Astrocyte of the spinal cord (primary cell): ENCODE data around the gene TSPAN9.

Experiments used
- DNase-seq: peaks from one replicate; pipeline ENCODE4 v3.0.0; 2011; ENCODE audit warnings: low read depth, low spot score
- H3K4me3 ChIP-seq: 2 replicates; pipeline ENCODE4 v1.5.1; 2011; ENCODE audit warnings: low read depth, mild to moderate bottlenecking, low read length, moderate library complexity
- in situ Hi-C: cut with HindIII; loops from 2 replicates; pipeline ENCODE4 v1.10.0; 2017; ENCODE audit warnings: low sequenced_read_pairs
- TF ChIP-seq, protein P1 (sequence below): IDR thresholded peaks from 2 replicates; pipeline ENCODE4 v1.5.1; 2012; ENCODE audit warnings: low read depth, mild to moderate bottlenecking, low read length, inconsistent platforms

The TSPAN9 gene

DNA sequence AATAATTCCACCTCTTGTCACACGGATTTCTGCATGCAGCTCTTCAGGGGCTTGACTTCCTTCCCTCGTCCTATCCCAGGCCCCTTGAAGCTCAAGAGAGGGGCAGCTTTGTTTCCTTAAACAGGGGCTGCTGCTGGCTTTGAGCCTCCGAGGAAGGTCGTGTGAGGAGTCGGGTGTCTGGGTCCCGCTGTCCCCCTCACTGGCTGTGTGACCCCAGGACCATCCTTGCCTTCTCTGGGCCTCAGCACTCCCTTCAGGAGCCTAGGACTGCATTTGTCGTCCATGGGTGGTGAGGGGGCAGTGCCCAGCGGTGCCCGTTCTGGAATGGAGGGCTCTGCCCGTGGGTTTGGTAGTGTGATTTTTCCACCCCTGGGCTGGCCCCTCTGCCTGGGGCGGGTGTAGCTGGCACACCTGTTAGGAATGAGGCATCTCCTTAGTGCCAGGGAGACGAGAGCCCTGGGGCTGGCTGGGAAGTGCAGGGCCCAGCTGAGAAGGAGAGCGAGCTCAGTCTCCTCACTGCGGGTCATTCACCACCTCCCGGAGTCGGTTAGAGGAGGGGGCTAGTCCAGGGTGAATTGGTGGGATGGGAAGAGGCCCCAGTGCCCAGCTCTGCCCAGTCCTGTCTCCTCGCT is 60.8 kb downstream of the TSPAN9 start:
- in situ Hi-C loops: no loop called here
- TF ChIP-seq, protein P1, sequence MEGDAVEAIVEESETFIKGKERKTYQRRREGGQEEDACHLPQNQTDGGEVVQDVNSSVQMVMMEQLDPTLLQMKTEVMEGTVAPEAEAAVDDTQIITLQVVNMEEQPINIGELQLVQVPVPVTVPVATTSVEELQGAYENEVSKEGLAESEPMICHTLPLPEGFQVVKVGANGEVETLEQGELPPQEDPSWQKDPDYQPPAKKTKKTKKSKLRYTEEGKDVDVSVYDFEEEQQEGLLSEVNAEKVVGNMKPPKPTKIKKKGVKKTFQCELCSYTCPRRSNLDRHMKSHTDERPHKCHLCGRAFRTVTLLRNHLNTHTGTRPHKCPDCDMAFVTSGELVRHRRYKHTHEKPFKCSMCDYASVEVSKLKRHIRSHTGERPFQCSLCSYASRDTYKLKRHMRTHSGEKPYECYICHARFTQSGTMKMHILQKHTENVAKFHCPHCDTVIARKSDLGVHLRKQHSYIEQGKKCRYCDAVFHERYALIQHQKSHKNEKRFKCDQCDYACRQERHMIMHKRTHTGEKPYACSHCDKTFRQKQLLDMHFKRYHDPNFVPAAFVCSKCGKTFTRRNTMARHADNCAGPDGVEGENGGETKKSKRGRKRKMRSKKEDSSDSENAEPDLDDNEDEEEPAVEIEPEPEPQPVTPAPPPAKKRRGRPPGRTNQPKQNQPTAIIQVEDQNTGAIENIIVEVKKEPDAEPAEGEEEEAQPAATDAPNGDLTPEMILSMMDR: no peak

DNA sequence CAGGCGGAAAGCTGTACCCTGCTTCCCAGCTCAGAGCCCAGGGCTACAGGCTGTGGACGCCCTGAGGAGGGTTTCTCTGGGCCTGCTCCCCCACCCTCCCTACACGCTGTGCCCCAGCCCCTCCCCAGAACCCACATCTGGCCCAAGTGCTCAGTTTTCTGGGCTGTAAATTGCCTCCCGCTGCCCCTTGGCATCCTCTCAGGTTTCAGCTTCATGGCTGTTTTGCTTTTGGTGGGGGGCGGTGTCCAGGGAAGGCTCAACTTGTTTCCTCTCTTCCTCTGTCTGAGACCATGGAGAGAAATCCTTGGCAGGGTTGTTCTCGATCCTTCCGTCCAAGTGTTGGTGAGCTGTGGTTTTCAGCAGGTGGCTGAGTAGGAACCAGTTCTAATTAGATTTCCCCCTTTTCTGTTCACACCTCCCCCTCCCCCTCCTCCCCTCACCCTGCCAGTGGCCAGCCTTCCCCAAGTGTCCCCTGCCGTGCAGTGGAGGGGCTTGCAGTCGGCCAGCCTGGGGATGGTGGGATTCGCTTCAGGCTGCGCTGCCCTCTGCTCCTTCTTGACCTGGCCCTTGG is 61.8 kb downstream of the TSPAN9 start:
- TF ChIP-seq, protein P1: no peak
- no peak overlapping the region for H3K4me3 ChIP-seq
- in situ Hi-C loops: no loop called here
- peak; percentile 35 for DNase-seq

More for the DNA sequence above, 60.8 kb downstream of the TSPAN9 start:
- H3K4me3 ChIP-seq: no peak overlapping the region
- DNase-seq: no peak

DNA sequence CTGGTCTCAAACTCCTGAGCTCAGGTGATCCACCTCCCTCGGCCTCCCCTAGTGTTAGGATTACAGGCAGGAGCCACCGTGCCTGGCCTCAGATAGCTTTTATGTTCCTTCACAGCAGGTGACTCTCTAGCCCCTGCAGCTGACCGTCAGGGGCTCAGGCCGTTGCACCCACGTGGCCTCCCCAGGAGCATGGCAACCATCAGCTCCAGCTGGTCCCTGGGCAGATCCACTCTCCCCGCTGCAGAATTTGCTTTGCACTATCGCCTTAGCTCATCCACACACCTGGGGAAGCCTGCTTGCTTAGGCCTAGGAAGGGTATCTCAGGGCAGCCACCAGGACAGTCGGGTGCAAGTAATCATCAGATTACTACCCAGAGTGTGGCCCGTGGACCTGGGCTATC is 62.6 kb downstream of the TSPAN9 start:
- in situ Hi-C loops: no loop called here

DNA sequence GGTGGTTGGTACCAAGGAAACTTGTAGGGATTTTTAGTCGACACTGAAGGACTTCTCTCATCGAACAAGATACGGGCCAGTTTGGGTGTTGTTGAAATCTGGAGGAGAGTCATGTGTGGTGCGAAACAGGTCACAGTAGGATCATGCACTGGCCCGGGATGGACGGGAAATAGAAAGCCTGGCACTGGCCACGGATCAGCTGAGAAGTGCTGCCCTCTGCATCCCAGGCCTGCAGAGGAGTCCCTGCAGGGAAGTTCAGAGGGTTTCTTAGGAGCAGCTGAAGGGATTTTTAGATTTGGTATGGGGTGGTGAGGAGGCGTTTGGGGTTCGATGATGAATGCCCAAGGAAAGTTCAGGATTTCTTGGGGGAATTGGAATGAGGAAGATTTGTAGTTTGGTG is 63.1 kb downstream of the TSPAN9 start:
- TF ChIP-seq, protein P1: no peak
- in situ Hi-C loops: no loop called here
- H3K4me3 ChIP-seq: no peak overlapping the region
- DNase-seq: no peak

More for the DNA sequence above, 62.6 kb downstream of the TSPAN9 start:
- TF ChIP-seq, protein P1: no peak
- H3K4me3 ChIP-seq: no peak overlapping the region
- no peak for DNase-seq

DNA sequence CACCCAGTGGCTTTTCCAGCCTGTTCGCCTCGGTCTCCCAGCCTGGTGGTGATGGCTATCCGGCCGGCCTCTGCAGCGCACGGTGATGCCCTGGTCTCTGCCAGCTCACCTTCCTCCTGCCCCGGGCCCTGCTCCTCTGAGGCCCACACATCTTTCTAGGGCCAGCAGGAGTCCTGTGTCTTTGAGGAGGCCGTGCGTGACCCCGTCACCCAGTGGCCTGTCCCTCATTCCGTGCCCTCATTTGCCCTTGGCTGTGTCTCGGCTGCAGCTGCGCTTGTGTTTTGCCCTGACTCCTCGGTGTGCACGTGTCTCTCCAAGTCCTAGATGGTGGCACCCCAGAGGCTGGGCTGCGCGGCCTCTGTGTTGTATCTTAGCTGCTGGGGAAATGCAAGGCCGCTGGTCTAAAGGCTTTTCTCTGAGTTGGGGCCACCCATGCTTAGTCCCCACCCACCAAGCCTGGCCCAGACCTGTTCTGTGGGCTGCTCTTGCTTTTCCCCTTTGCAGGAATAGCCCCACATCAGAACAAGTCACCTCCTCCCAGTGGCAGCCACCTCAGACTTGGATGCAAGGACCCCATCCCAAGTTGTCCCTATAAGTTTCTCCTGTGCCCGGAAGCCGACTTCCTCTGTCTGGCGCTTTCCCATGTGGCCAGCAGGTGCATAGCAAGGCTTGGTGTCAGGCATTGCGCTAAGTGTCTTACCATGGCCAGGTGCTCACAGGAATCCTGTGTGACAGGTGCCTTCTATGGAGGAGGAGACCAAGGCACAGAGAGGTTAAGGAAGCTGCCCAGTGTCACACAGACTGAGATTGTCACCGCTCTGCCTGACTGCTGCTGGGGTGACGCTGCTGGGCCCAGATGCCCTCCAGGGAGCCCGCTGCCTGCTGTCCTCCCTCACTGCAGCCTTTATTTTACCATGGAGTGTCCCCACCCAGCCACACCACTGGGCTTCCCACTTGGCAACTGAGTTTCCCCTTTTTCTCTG is 64.5 kb downstream of the TSPAN9 start:
- H3K4me3 ChIP-seq: no peak overlapping the region
- in situ Hi-C loops: no loop called here
- no peak for DNase-seq
- TF ChIP-seq, protein P1: no peak

DNA sequence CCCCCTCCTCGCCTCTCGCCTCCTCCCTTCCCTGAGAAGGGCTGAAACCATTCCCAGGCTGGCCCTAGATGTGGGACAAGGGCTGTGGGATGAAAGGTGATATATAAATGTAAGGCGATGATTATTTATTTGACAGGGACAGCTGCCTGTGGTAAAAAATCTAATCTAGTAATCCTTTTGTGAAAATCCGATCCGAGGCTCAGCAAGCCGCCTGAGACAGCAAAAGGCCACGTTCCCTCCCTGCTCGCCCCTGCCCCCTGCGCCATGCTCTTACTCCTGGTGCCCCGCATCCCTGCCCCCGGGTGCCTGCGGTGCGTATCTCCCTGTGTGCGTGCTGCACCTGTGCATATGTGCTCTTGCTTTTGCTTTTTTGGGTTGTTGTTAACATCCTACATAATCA is 65.2 kb downstream of the TSPAN9 start:
- DNase-seq: no peak
- H3K4me3 ChIP-seq: no peak overlapping the region
- in situ Hi-C loops: no loop called here
- TF ChIP-seq, protein P1: no peak
